HepG2 (cell line): ENCODE data around the gene TBC1D7. TPM values are rescaled to one million over a fixed set of nuclear protein-coding genes. Genes with fewer than 3 reads are reported as not detected.

Experiments
- ATAC-seq: fragments of 200-7000 bp; cut with Tn5 transposase; 3 replicates; pipeline ENCODE4 v1.9.1; 2020; ENCODE audit warnings: mild to moderate bottlenecking, moderate library complexity
- BruUV-seq: library from RNA; stranded (reverse); fragments of 400-500 nt; replicated peaks from 2 replicates; lab custom pipeline; 2021; lab: Mats Ljungman, UMichigan
- CTCF ChIA-PET: fragments of 300-600 bp; formaldehyde crosslinking; extraction: SDS; loops from one replicate; lab custom pipeline; 2021; ENCODE audit warnings: low total read pairs, inconsistent platforms, low intra/inter-chr PET ratio; lab: Yijun Ruan, JAX
- POLR2A ChIA-PET: fragments of 350-600 bp; sonication (Branson Sonifier 250); formaldehyde crosslinking; loops from one replicate; lab custom pipeline; 2020; ENCODE audit warnings: antibody characterized with exemption, inconsistent platforms; lab: Yijun Ruan, JAX
- DNase-seq: peaks from one replicate; pipeline ENCODE4 v3.0.0-alpha.2; 2015; ENCODE audit warnings: low spot score
- FAIRE-seq: peaks from 3 replicates; lab custom pipeline; 2011; peaks lifted over from hg19 to GRCh38; lab: Jason Lieb, UNC
- H2AFZ ChIP-seq: one replicate; pipeline ENCODE4 v1.6.1; 2011; ENCODE audit warnings: low read length, inconsistent platforms
- H3K27ac ChIP-seq: fragments of 300-600 bp; 3 replicates; pipeline ENCODE4 v1.8.0; 2011; ENCODE audit warnings: mixed run types, mild to moderate bottlenecking, mixed read lengths, low read length, inconsistent platforms; ENCODE audit not compliant: insufficient read depth; ENCODE audit errors: extremely low read length
- H3K27me3 ChIP-seq, 2 experiments: fragments of 200-600 bp in 1 of 2; 2 replicates in 1 of 2; 3 replicates in 1 of 2; pipeline versions ENCODE4 v1.6.0 to v1.8.0; 2011; ENCODE audit warnings: low read length in 2 of 2, mild to moderate bottlenecking in 2 of 2, moderate library complexity in 2 of 2, inconsistent platforms in 1 of 2; ENCODE audit not compliant: insufficient read depth in 2 of 2, control insufficient read depth in 1 of 2
- H3K36me3 ChIP-seq, 2 experiments: fragments of 200-600 bp in 1 of 2; replicated peaks in 1 of 2; 2 replicates in 1 of 2; 3 replicates in 1 of 2; pipeline versions ENCODE4 v1.5.1 to v1.8.0; 2011; ENCODE audit warnings: low read length in 2 of 2, inconsistent platforms in 1 of 2; ENCODE audit not compliant: insufficient read depth in 2 of 2, control insufficient read depth in 1 of 2
- H3K4me1 ChIP-seq: 2 replicates; pipeline ENCODE4 v1.5.1; 2012; ENCODE audit warnings: low read length, inconsistent platforms; ENCODE audit not compliant: insufficient read depth
- H3K4me2 ChIP-seq: 2 replicates; pipeline ENCODE4 v1.6.0; 2011; ENCODE audit warnings: low read depth, low read length, inconsistent platforms
- H3K4me3 ChIP-seq, 3 experiments: fragments of 200-600 bp in 1 of 3; sonication (generic), shearing (Covaris generic) in 1 of 3; replicated peaks in 1 of 3; 2 replicates each; pipeline ENCODE4 v1.5.1; 2011 to 2016; ENCODE audit warnings: low read length in 3 of 3, inconsistent platforms in 2 of 3, low read depth in 2 of 3, mild to moderate bottlenecking in 2 of 3, control low read depth in 1 of 3, mixed read lengths in 1 of 3; ENCODE audit not compliant: insufficient read depth in 1 of 3
- H3K79me2 ChIP-seq: one replicate; pipeline ENCODE4 v1.6.1; 2011; ENCODE audit warnings: low read length, inconsistent platforms; ENCODE audit not compliant: insufficient read depth
- H3K9ac ChIP-seq: 2 replicates; pipeline ENCODE4 v1.6.0; 2011; ENCODE audit warnings: mild to moderate bottlenecking, low read depth, low read length, inconsistent platforms; ENCODE audit not compliant: insufficient read depth
- H3K9me3 ChIP-seq: 2 replicates; pipeline ENCODE4 v1.5.1; 2012; ENCODE audit warnings: mild to moderate bottlenecking, low read length
- H4K20me1 ChIP-seq: 2 replicates; pipeline ENCODE4 v1.6.0; 2011; ENCODE audit warnings: inconsistent platforms, mild to moderate bottlenecking, low read length, moderate library complexity; ENCODE audit not compliant: insufficient read depth
- CCAR2 ChIP-seq: fragments of 200-400 bp; formaldehyde crosslinking; optimal IDR thresholded peaks from 2 replicates; pipeline ENCODE3; 2018; ENCODE audit warnings: low read depth, mild to moderate bottlenecking, low read length, moderate library complexity
- DMAP1 ChIP-seq: IDR thresholded peaks from 2 replicates; pipeline ENCODE4 v1.6.1; 2016
- DPF2 ChIP-seq: sonication (generic); formaldehyde crosslinking; IDR thresholded peaks from 2 replicates; pipeline ENCODE4 v1.4.0; 2020; ENCODE audit warnings: mild to moderate bottlenecking, low read depth, missing genetic modification reagents, borderline replicate concordance
- JARID2 ChIP-seq: sonication (generic); formaldehyde crosslinking; IDR thresholded peaks from 2 replicates; pipeline ENCODE4 v1.8.1; 2023; ENCODE audit warnings: missing genetic modification reagents, inconsistent platforms; ENCODE audit not compliant: insufficient replicate concordance
- KDM5A ChIP-seq: fragments of 200-600 bp; sonication (generic); IDR thresholded peaks from 2 replicates; pipeline ENCODE4 v1.7.0; 2018; ENCODE audit warnings: antibody characterized with exemption, mild to moderate bottlenecking, low read length, borderline replicate concordance
- MAFF ChIP-seq: IDR thresholded peaks from 2 replicates; pipeline ENCODE4 v1.6.1; 2011; ENCODE audit warnings: low read depth, low read length, improper control_type of control experiment
- MAFK ChIP-seq, 2 experiments: IDR thresholded peaks in 1 of 2; conservative IDR thresholded peaks in 1 of 2; 2 replicates each; pipeline ENCODE4 v1.6.1; 2011; ENCODE audit warnings: improper control_type of control experiment in 2 of 2, low read length in 2 of 2
- NBN ChIP-seq: fragments of 450-650 bp; conservative IDR thresholded peaks from 2 replicates; pipeline ENCODE4 v1.6.1; 2017
- PHF20 ChIP-seq: sonication (generic); formaldehyde crosslinking; IDR thresholded peaks from 2 replicates; pipeline ENCODE4 v1.5.0; 2020; ENCODE audit warnings: mild to moderate bottlenecking, missing genetic modification reagents
- RCOR2 ChIP-seq: IDR thresholded peaks from 2 replicates; pipeline ENCODE4 v1.6.1; 2016; ENCODE audit warnings: missing biosample characterization, missing genetic modification reagents
- REXO4 ChIP-seq: sonication (generic); formaldehyde crosslinking; IDR thresholded peaks from 2 replicates; pipeline ENCODE4 v1.8.0; 2022; ENCODE audit warnings: missing genetic modification reagents, mild to moderate bottlenecking, borderline replicate concordance
- RNF2 ChIP-seq: fragments of 450-650 bp; conservative IDR thresholded peaks from 2 replicates; pipeline ENCODE4 v1.6.1; 2016; ENCODE audit warnings: low read depth
- SP4 ChIP-seq: sonication (generic); formaldehyde crosslinking; IDR thresholded peaks from 2 replicates; pipeline ENCODE4 v1.8.1; 2023; ENCODE audit warnings: mild to moderate bottlenecking, missing genetic modification reagents
- TBP ChIP-seq: sonication (generic); formaldehyde crosslinking; IDR thresholded peaks from 2 replicates; pipeline ENCODE4 v1.5.0; 2020; ENCODE audit warnings: missing genetic modification reagents
- XBP1 ChIP-seq: sonication (generic); formaldehyde crosslinking; IDR thresholded peaks from 2 replicates; pipeline ENCODE4 v1.5.0; 2020; ENCODE audit warnings: missing genetic modification reagents
- ZBTB20 ChIP-seq: sonication (generic); formaldehyde crosslinking; IDR thresholded peaks from 2 replicates; pipeline ENCODE4 v1.8.1; 2023; ENCODE audit warnings: missing genetic modification reagents, low read depth, mild to moderate bottlenecking, borderline replicate concordance
- ZFP37 ChIP-seq: sonication (generic); formaldehyde crosslinking; IDR thresholded peaks from 2 replicates; pipeline ENCODE4 v1.4.0; 2020; ENCODE audit warnings: missing genetic modification reagents, borderline replicate concordance
- ZNF547 ChIP-seq: sonication (generic); formaldehyde crosslinking; IDR thresholded peaks from 2 replicates; pipeline ENCODE4 v1.5.1; 2020; ENCODE audit warnings: mild to moderate bottlenecking, missing genetic modification reagents
- ZNF589 ChIP-seq: sonication (generic); formaldehyde crosslinking; conservative IDR thresholded peaks from 2 replicates; pipeline ENCODE4 v1.8.0; 2022; ENCODE audit warnings: mild to moderate bottlenecking, moderate library complexity, missing genetic modification reagents
- ZNF841 ChIP-seq: sonication (generic); formaldehyde crosslinking; IDR thresholded peaks from 2 replicates; pipeline ENCODE4 v1.8.1; 2023; ENCODE audit warnings: missing genetic modification reagents, borderline replicate concordance
- WGBS: methylation state at CpG from one replicate; pipeline ENCODE4 v1.1.6; 2017; ENCODE audit warnings: low lambda C conversion rate; 5-methylcytosine and 5-hydroxymethylcytosine counted together
- in situ Hi-C: cut with HindIII; loops from 2 replicates; pipeline ENCODE4 v1.10.0; 2017; ENCODE audit warnings: low pct_unique_long_range_greater_than_20kb; ENCODE audit not compliant: extremely low pct_ligation_motif_present
- intact Hi-C: fragments of 100-400 bp; cut with micrococcal nuclease; formaldehyde crosslinking; loops from one replicate; pipeline ENCODE4 v1.10.0; 2022; ENCODE audit not compliant: unreplicated experiment
- polyA plus RNA-seq, 8 experiments: library from polyadenylated mRNA; depleted of rRNA in 3 of 8; stranded (reverse) in 7 of 8; unstranded in 1 of 8; fragments of >200 nt; fragmentation: Illumina TruSeq in 4 of 8; extraction: Trizol in 4 of 8; gene quantifications; 2 replicates each; pipeline versions ENCODE4 v1.2.1 to v1.2.3, GENCODE V29; 2011 to 2016; ENCODE audit warnings: low read depth in 4 of 8, missing spikeins in 1 of 8, mixed read lengths in 1 of 8; ENCODE audit not compliant: insufficient read depth in 1 of 8
- total RNA-seq, 5 experiments: library from RNA; depleted of rRNA; stranded (reverse); fragments of >200 nt; fragmentation: Illumina TruSeq; extraction: Trizol; gene quantifications; 2 replicates each; pipeline ENCODE4 v1.2.3, GENCODE V29; 2016; ENCODE audit warnings: low read depth in 1 of 5

The TBC1D7 gene
- total and polyA plus RNA-seq, 2 of the 13 experiments (the other 11 are each of a cell fraction or from before 2014, with no cell fraction given) = 23.3 to 30.8 TPM

DNA sequence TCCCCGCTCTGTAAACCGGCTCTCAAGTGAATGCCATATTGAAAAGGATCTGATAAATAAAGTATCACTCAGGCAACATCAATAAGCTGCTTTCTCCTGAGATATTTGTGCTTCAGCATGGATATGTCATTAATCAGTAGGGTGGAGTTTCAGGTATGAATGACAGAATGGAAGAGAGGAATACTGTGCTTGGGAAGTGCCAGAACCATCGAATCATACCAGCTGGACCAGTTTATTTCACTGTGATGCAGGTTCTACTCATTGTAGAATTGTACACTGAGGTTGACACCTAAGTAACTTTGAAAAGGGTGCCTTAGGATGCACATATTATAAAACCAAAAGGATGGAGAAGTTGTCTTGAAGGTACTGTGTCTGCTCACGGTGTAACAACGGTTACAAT, 17.9 kb upstream of the TBC1D7 start:
- no peak overlapping the region for H2AFZ ChIP-seq
- CTCF ChIA-PET = no interaction called here
- H4K20me1 ChIP-seq = no peaks in the 10 kb centered on the region
- BruUV-seq = no TSS peak
- no peak for DNase-seq
- H3K4me2 ChIP-seq = no peak overlapping the region
- no peaks in the 10 kb centered on the region for H3K36me3 ChIP-seq
- no peak overlapping the region for H3K9ac ChIP-seq
- TF ChIP-seq CCAR2 (no peak), PHF20 (CRISPR knock-in tag) (no peak), REXO4 (CRISPR knock-in tag) (no peak), DPF2 (CRISPR knock-in tag) (no peak)
- TF ChIP-seq, all 625 proteins: peak for 0
- in situ Hi-C loops (no loop called here), intact Hi-C loops (no loop called here)
- WGBS = 45% methylated on average over 5 of the region's 5 CpGs
- peaks cover 6% of the 10 kb centered on the region for H3K4me1 ChIP-seq
- H3K27ac ChIP-seq = no peak overlapping the region
- FAIRE-seq = no peak
- no peak for ATAC-seq
- peaks cover 0 to 1% of the 10 kb centered on the region in 2 experiments; a peak in 1 of 5 replicates for H3K27me3 ChIP-seq
- no peaks in the 10 kb centered on the region for H3K9me3 ChIP-seq
- no peaks in the 10 kb centered on the region for H3K79me2 ChIP-seq
- no peak overlapping the region for H3K4me3 ChIP-seq
- POLR2A ChIA-PET = no interaction called here

DNA sequence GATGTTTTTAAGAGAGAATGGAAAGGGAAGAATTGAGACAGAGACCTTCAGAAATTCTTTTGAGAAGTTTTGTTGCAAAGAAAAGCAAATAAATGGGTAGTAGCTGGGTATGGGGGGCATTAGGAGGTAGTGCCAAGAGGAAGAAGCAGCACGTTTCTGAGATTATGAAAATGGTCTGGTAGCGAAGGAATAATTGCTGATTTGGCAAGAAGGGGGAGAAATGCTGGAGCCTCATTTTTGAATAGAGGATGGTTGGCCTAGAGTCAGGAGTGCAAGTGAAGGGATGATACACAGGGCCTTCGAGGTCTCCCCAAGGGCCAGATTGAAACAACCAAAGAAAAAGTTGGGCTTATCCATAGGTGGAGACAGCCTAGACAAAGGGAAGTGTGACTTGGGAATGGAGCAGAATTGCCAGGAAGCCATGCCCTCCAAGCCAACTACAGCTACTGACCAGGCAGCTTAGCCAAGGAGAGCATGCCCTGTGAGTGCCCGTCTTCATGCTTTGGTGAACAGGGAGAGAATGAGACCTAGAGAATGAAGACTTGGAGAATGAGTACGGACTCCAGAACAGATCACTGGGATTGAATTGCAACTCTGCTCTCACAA, 14.2 kb upstream of the TBC1D7 start:
- Histone ChIP-seq H3K4me1 (no peaks in the 10 kb centered on the region), H3K9me3 (no peaks in the 10 kb centered on the region), H3K4me2 (no peak overlapping the region), H3K4me3 (no peak overlapping the region), H4K20me1 (no peaks in the 10 kb centered on the region), H3K9ac (no peak overlapping the region), H3K36me3 (no peaks in the 10 kb centered on the region), H2AFZ (no peak overlapping the region), H3K27ac (no peak overlapping the region), H3K79me2 (no peaks in the 10 kb centered on the region), H3K27me3 (peaks cover 0 to 1% of the 10 kb centered on the region in 2 experiments; a peak in 2 of 5 replicates)
- no TSS peak for BruUV-seq
- no peak for FAIRE-seq
- ChIA-PET POLR2A (no interaction called here), CTCF (no interaction called here)
- 57% methylated on average over 5 of the region's 5 CpGs for WGBS
- ATAC-seq = no peak
- TF ChIP-seq ZFP37 (CRISPR knock-in tag) (no peak), XBP1 (CRISPR knock-in tag) (no peak), SP4 (no peak), DMAP1 (no peak), MAFF (peak; percentile 75), NBN (no peak), JARID2 (CRISPR knock-in tag) (no peak), TBP (CRISPR knock-in tag) (no peak), ZBTB20 (no peak), ZNF547 (CRISPR knock-in tag) (no peak), MAFK (conservative IDR thresholded peaks at IDR 0.05 in 1 of 2, IDR thresholded peaks at IDR 0.05 in 1 of 2; ENCODE audit: low read length in 2 of 2) (peak; percentile 76 to 78), KDM5A (no peak), RCOR2 (CRISPR knock-in tag) (no peak), ZNF841 (CRISPR knock-in tag) (no peak), ZNF589 (CRISPR knock-in tag) (no peak), RNF2 (no peak)
- in situ Hi-C loops (no loop called here), intact Hi-C loops (no loop called here)
- no peak for DNase-seq
